Muscle layer of colon (tissue), 2 donors: ENCODE data around the gene FGD4.

ENCODE experiments used
- H3K27ac ChIP-seq: one replicate; pipeline ENCODE4 v1.7.0; 2013; ENCODE audit warnings: low read depth, mild to moderate bottlenecking, low read length, moderate library complexity
- H3K27me3 ChIP-seq, 2 donors: one replicate each; pipeline ENCODE4 v1.7.0; 2013; ENCODE audit warnings: low read length in 2 of 2, mild to moderate bottlenecking in 2 of 2; ENCODE audit not compliant: insufficient read depth in 2 of 2, control insufficient read depth in 1 of 2
- H3K36me3 ChIP-seq: one replicate; pipeline ENCODE4 v1.7.0; 2013; ENCODE audit warnings: mild to moderate bottlenecking, low read length; ENCODE audit not compliant: insufficient read depth
- H3K4me1 ChIP-seq: one replicate; pipeline ENCODE4 v1.7.0; 2013; ENCODE audit warnings: mild to moderate bottlenecking, low read length; ENCODE audit not compliant: insufficient read depth
- H3K4me3 ChIP-seq, 2 donors: one replicate each; pipeline ENCODE4 v1.7.0; 2013; ENCODE audit warnings: low read length in 2 of 2, low read depth in 1 of 2, mild to moderate bottlenecking in 1 of 2, moderate library complexity in 1 of 2
- H3K9ac ChIP-seq: one replicate; pipeline ENCODE4 v1.7.0; 2013; ENCODE audit warnings: low read length
- H3K9me3 ChIP-seq: one replicate; pipeline ENCODE4 v1.7.0; 2013; ENCODE audit warnings: mild to moderate bottlenecking, low read length
- donor health status: abdominal sarcoma.
- donor health status: Adenocarcinoma of cecum.

The FGD4 gene

DNA sequence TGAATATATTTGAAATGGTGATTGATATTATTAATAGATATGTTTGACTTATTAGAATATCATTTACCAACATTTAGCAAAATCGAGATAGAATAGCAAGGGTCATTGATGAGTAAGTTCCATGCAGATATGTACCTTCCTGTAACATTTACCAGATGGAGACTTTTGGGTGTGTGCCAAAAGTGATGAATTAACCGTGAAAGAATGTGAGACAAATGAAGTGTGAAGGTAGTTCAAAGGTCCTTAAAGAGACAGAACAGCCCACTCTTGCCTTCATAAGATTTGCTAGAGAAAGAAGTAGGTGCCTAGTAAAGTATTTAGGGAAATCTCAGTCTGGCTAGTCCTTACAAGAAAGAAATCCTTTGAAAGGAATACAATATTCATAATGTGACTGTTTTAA is 45.5 kb downstream of the FGD4 start:
- Histone ChIP-seq H3K27me3 (no peaks in the 10 kb centered on the region), H3K4me3 (no peak overlapping the region), H3K9ac (no peak overlapping the region), H3K36me3 (no peaks in the 10 kb centered on the region), H3K4me1 (no peaks in the 10 kb centered on the region), H3K9me3 (no peaks in the 10 kb centered on the region), H3K27ac (no peak overlapping the region)

GRCh38 chr12:32445356-32445755 is 46.0 kb downstream of the FGD4 start:
- no peak overlapping the region for H3K9ac ChIP-seq
- H3K27me3 ChIP-seq = no peaks in the 10 kb centered on the region
- no peaks in the 10 kb centered on the region for H3K4me1 ChIP-seq
- H3K9me3 ChIP-seq = no peaks in the 10 kb centered on the region
- H3K36me3 ChIP-seq = no peaks in the 10 kb centered on the region
- H3K27ac ChIP-seq = no peak overlapping the region
- no peak overlapping the region for H3K4me3 ChIP-seq

DNA sequence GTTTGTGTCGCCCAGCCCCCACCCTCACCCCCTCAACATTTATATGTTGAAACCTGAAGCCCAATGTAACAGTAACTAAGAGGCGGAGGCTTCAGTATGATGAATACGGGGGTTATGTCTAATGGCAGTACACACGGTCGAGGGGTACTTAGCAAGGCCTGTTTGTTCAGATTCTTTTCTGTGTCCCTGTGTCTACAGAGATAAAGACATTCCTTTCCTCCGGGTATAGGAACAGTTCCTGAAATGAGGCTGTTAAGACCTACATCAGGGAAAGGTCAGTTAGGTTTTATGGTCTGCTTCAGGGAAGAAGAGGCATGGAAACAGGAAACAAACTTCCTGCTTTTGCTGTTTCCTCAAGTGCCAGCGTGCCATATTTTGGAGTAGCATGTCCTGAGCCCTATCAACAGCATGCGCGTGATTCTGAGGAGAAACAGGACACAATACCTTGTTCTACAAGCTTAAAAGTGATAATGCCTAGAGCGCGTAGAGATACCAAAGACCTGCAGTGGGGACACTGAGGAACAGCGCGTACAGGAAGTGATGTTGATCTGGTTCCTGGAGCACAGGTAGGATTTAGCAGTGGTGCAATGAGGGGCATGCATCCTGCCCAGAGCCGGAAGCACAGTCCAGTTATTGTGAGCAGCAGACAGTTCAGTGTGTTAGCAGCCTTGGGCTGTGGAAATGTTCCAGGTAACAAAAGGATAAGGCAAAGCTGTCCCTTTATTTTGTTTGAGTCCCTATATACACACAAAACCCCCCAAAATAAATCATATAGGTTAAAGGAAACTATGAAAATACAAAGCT is 47.2 kb downstream of the FGD4 start:
- Histone ChIP-seq H3K4me3 (no peak overlapping the region), H3K27me3 (no peaks in the 10 kb centered on the region), H3K27ac (no peak overlapping the region), H3K9me3 (no peaks in the 10 kb centered on the region), H3K4me1 (no peaks in the 10 kb centered on the region), H3K9ac (no peak overlapping the region), H3K36me3 (no peaks in the 10 kb centered on the region)

DNA sequence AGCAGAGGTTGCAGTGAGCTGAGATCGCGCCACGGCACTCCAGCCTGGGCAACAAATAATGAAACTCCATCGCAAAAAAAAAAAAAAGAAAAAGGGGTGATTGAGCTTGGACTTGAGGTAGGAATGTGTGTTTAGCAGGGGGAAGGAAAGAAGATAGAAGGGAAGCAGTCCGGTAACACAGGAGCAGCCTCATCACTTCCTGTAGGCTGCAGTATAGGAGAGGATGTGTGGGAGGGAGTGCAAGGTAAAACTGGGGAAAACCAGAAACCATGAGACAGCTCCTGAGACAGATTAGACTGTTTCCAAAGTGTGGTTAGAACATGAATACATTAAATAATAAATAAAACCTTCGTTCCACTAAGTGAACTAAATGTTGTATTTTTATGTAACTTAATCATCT is 49.2 kb downstream of the FGD4 start:
- Histone ChIP-seq H3K9me3 (no peaks in the 10 kb centered on the region), H3K4me1 (no peaks in the 10 kb centered on the region), H3K9ac (no peak overlapping the region), H3K27ac (no peak overlapping the region), H3K36me3 (no peaks in the 10 kb centered on the region), H3K4me3 (no peak overlapping the region), H3K27me3 (no peaks in the 10 kb centered on the region)

DNA sequence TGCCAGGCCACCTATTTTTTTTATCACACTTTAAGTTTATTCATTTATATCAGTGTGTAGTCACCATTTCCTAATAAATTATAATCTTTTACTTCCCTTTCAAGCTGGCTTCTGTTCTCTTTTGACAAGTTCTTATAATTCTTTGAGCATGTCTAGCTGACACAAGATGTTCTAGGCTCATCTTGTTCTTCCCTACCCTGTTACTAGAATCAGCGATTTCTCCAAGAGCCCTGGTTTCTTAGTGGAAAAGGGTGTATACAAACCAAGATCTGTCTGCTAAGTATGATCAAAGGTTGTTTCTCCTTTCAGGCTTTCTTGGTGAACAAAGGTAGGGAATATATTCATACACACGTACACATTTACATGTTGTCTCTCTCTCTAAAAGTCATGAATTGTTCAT is 51.0 kb downstream of the FGD4 start:
- Histone ChIP-seq H3K27ac (no peak overlapping the region), H3K4me3 (no peak overlapping the region), H3K9ac (no peak overlapping the region), H3K9me3 (no peaks in the 10 kb centered on the region), H3K4me1 (no peaks in the 10 kb centered on the region), H3K36me3 (no peaks in the 10 kb centered on the region), H3K27me3 (no peaks in the 10 kb centered on the region)

- Histone ChIP-seq H3K27me3 (no peaks in the 10 kb centered on the region), H3K27ac (no peak overlapping the region), H3K4me3 (no peak overlapping the region), H3K9ac (no peak overlapping the region), H3K9me3 (no peaks in the 10 kb centered on the region), H3K4me1 (no peaks in the 10 kb centered on the region), H3K36me3 (no peaks in the 10 kb centered on the region)
These were observed 51.4 kb downstream of the FGD4 start for GRCh38 chr12:32450768-32451167.

DNA sequence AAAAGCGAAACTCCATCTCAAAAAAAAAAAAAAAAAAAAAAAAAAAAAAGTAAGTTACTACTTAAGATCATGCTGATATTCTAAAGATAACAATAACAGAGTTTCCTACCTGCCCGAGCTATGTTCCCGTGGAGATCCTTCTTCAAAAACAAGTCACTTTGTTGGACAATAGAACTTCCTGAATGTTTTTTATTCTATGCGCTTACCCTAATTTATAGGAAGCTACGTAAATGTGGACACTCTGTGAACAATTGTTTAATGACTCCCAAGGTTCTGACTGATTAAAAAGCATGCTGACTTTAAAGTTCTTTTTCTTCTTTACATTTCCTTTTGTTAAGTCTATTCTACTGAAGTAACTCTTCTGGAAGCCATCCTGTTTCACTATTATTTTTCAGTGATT is 52.5 kb downstream of the FGD4 start:
- no peaks in the 10 kb centered on the region for H3K9me3 ChIP-seq
- H3K27me3 ChIP-seq = no peaks in the 10 kb centered on the region
- H3K4me3 ChIP-seq = no peak overlapping the region
- H3K27ac ChIP-seq = no peak overlapping the region
- H3K36me3 ChIP-seq = no peaks in the 10 kb centered on the region
- no peak overlapping the region for H3K9ac ChIP-seq
- H3K4me1 ChIP-seq = no peaks in the 10 kb centered on the region

- Histone ChIP-seq H3K4me1 (no peaks in the 10 kb centered on the region), H3K27ac (no peak overlapping the region)
These were observed 54.7 kb downstream of the FGD4 start for GRCh38 chr12:32454075-32454474.

GRCh38 chr12:32454866-32455265 is 55.5 kb downstream of the FGD4 start:
- Histone ChIP-seq H3K9ac (no peak overlapping the region), H3K36me3 (no peaks in the 10 kb centered on the region), H3K9me3 (no peaks in the 10 kb centered on the region), H3K4me3 (no peak overlapping the region), H3K27me3 (no peaks in the 10 kb centered on the region), H3K27ac (no peak overlapping the region), H3K4me1 (no peaks in the 10 kb centered on the region)

More at GRCh38 chr12:32454075-32454474, 54.7 kb downstream of the FGD4 start:
- H3K4me3 ChIP-seq = no peak overlapping the region
- H3K27me3 ChIP-seq = no peaks in the 10 kb centered on the region
- no peak overlapping the region for H3K9ac ChIP-seq
- H3K9me3 ChIP-seq = no peaks in the 10 kb centered on the region
- no peaks in the 10 kb centered on the region for H3K36me3 ChIP-seq

GRCh38 chr12:32455607-32456071 is 56.3 kb downstream of the FGD4 start:
- Histone ChIP-seq H3K4me1 (no peaks in the 10 kb centered on the region), H3K9me3 (no peaks in the 10 kb centered on the region), H3K36me3 (no peaks in the 10 kb centered on the region), H3K27me3 (no peaks in the 10 kb centered on the region), H3K27ac (no peak overlapping the region), H3K9ac (peak overlapping the region; percentile 13), H3K4me3 (peak overlapping the region; percentile 9 to 43)

- no peak overlapping the region for H3K9ac ChIP-seq
- no peak overlapping the region for H3K4me3 ChIP-seq
- H3K36me3 ChIP-seq = no peaks in the 10 kb centered on the region
- no peaks in the 10 kb centered on the region for H3K9me3 ChIP-seq
- H3K4me1 ChIP-seq = no peaks in the 10 kb centered on the region
- H3K27me3 ChIP-seq = no peaks in the 10 kb centered on the region
- H3K27ac ChIP-seq = no peak overlapping the region
These were observed 58.1 kb downstream of the FGD4 start for GRCh38 chr12:32457251-32458025.
